Progenitor cell of endocrine pancreas (in vitro differentiated cells): ENCODE measurements around the gene HIF3A. TPM values are rescaled to one million over a fixed set of nuclear protein-coding genes. Genes with fewer than 3 reads are reported as not detected.
A peak's percentile ranks its signal among the peaks of the same experiment; 100 is the strongest.

ENCODE experiments used
- DNase-seq: peaks from one replicate; pipeline ENCODE4 v3.0.0; 2021; ENCODE audit warnings: low spot score; ENCODE audit not compliant: unreplicated experiment
- H3K27ac Mint-ChIP-seq: 2 replicates; pipeline ENCODE4 v1.8.0; 2021; ENCODE audit warnings: mild to moderate bottlenecking, moderate library complexity, mixed read lengths
- H3K27me3 Mint-ChIP-seq: 2 replicates; pipeline ENCODE4 v1.8.0; 2021; ENCODE audit warnings: mixed read lengths
- H3K36me3 Mint-ChIP-seq: 2 replicates; pipeline ENCODE4 v1.8.0; 2022; ENCODE audit warnings: mixed read lengths; ENCODE audit not compliant: insufficient read depth
- H3K4me1 Mint-ChIP-seq: 2 replicates; pipeline ENCODE4 v1.8.0; 2021; ENCODE audit warnings: low read depth, mixed read lengths
- H3K4me3 Mint-ChIP-seq: 2 replicates; pipeline ENCODE4 v1.8.0; 2021; ENCODE audit warnings: low read depth, mild to moderate bottlenecking, moderate library complexity, mixed read lengths
- H3K9me3 Mint-ChIP-seq: 2 replicates; pipeline ENCODE4 v1.8.0; 2021; ENCODE audit warnings: low read depth, mixed read lengths
- CTCF ChIP-seq: fragments of 200-600 bp; sonication (generic); IDR thresholded peaks from one replicate; pipeline ENCODE4 v1.5.0; 2021; ENCODE audit warnings: antibody characterized with exemption, mild to moderate bottlenecking; ENCODE audit not compliant: unreplicated experiment
- total RNA-seq: library from RNA; stranded (reverse); gene quantifications from 2 replicates; pipeline ENCODE4 v1.2.1, GENCODE V29; 2021

HIF3A gene
- total RNA-seq, 1 donor from 2014 or later, result 37.6 TPM

- Mint-ChIP-seq H3K9me3 (no peaks in the 10 kb centered on the region), H3K36me3 (no peaks in the 10 kb centered on the region), H3K4me3 (peak overlapping the region; percentile 81), H3K27ac (no peak overlapping the region), H3K27me3 (peaks cover 15% of the 10 kb centered on the region), H3K4me1 (peaks cover 12% of the 10 kb centered on the region)
- DNase-seq, result no peak
- no peak for TF ChIP-seq CTCF
These were observed 1.0 kb downstream of the HIF3A start for GRCh38 chr19:46297700-46298478.

- DNase-seq, result no peak
- Mint-ChIP-seq H3K4me1 (peaks cover 15% of the 10 kb centered on the region), H3K4me3 (no peak overlapping the region), H3K36me3 (no peaks in the 10 kb centered on the region), H3K27ac (no peak overlapping the region), H3K27me3 (peaks cover 18% of the 10 kb centered on the region), H3K9me3 (no peaks in the 10 kb centered on the region)
- TF ChIP-seq CTCF, result no peak
These were observed 1.7 kb downstream of the HIF3A start for GRCh38 chr19:46298479-46299003.

GRCh38 chr19:46299004-46299509 is 2.2 kb downstream of the HIF3A start:
- TF ChIP-seq CTCF, result no peak
- H3K9me3 Mint-ChIP-seq, result no peaks in the 10 kb centered on the region
- H3K4me3 Mint-ChIP-seq, result no peak overlapping the region
- H3K4me1 Mint-ChIP-seq, result peaks cover 17% of the 10 kb centered on the region
- H3K27ac Mint-ChIP-seq, result no peak overlapping the region
- peaks cover 18% of the 10 kb centered on the region for H3K27me3 Mint-ChIP-seq
- H3K36me3 Mint-ChIP-seq, result peaks cover 2% of the 10 kb centered on the region
- DNase-seq, result no peak

- no peak overlapping the region for H3K27ac Mint-ChIP-seq
- H3K9me3 Mint-ChIP-seq, result no peaks in the 10 kb centered on the region
- TF ChIP-seq CTCF, result no peak
- DNase-seq, result no peak
- peaks cover 8% of the 10 kb centered on the region for H3K36me3 Mint-ChIP-seq
- peaks cover 17% of the 10 kb centered on the region for H3K4me1 Mint-ChIP-seq
- peaks cover 11% of the 10 kb centered on the region for H3K27me3 Mint-ChIP-seq
- no peak overlapping the region for H3K4me3 Mint-ChIP-seq
These were observed 2.9 kb downstream of the HIF3A start for GRCh38 chr19:46299695-46300094.

GRCh38 chr19:46303322-46303690 is 6.5 kb downstream of the HIF3A start:
- peaks cover 11% of the 10 kb centered on the region for H3K4me1 Mint-ChIP-seq
- H3K9me3 Mint-ChIP-seq, result peaks cover 15% of the 10 kb centered on the region
- DNase-seq, result no peak
- H3K27me3 Mint-ChIP-seq, result peaks cover 6% of the 10 kb centered on the region
- no peak overlapping the region for H3K27ac Mint-ChIP-seq
- no peak overlapping the region for H3K4me3 Mint-ChIP-seq
- no peak for TF ChIP-seq CTCF
- H3K36me3 Mint-ChIP-seq, result peaks cover 37% of the 10 kb centered on the region
